H1 (cell line): ENCODE measurements around the gene NRL. TPM values are rescaled to one million over a fixed set of nuclear protein-coding genes. Genes with fewer than 3 reads are reported as not detected.

ENCODE experiments used
- CTCF ChIA-PET: fragments of 300-600 bp; sonication (Branson Sonifier 250); formaldehyde crosslinking; loops from one replicate; lab custom pipeline; 2021; ENCODE audit not compliant: partially characterized antibody; lab: Charles Lee
- POLR2A ChIA-PET: fragments of 300-600 bp; sonication (Branson Sonifier 250); formaldehyde crosslinking; loops from one replicate; lab custom pipeline; 2021; ENCODE audit warnings: inconsistent platforms; ENCODE audit not compliant: partially characterized antibody; lab: Charles Lee
- DNase-seq, 2 experiments: peaks; one replicate each; pipeline versions ENCODE4 v3.0.0 to v3.0.0-alpha.2; 2010 to 2022; ENCODE audit warnings: low spot score in 2 of 2, low read depth in 1 of 2, mixed read lengths in 1 of 2
- FAIRE-seq: peaks from 2 replicates; lab custom pipeline; 2011; peaks lifted over from hg19 to GRCh38; lab: Jason Lieb, UNC
- H2AFZ ChIP-seq: 2 replicates; pipeline ENCODE4 v1.8.1; 2012; ENCODE audit warnings: low read length, inconsistent platforms
- H2AK5ac ChIP-seq: 2 replicates; pipeline ENCODE4 v1.6.1; 2013; ENCODE audit warnings: low read depth, low read length
- H2BK120ac ChIP-seq: replicated peaks from 2 replicates; pipeline ENCODE3; 2013; ENCODE audit warnings: low read depth, low read length, inconsistent platforms
- H2BK12ac ChIP-seq: 2 replicates; pipeline ENCODE4 v1.6.1; 2013; ENCODE audit warnings: low read depth, low read length
- H2BK15ac ChIP-seq: 2 replicates; pipeline ENCODE4 v1.6.1; 2013; ENCODE audit warnings: low read length
- H2BK20ac ChIP-seq: 2 replicates; pipeline ENCODE4 v1.6.1; 2013; ENCODE audit warnings: low read length
- H2BK5ac ChIP-seq: 2 replicates; pipeline ENCODE4 v1.6.1; 2013; ENCODE audit warnings: low read depth, low read length
- H3K14ac ChIP-seq: 2 replicates; pipeline ENCODE4 v1.6.1; 2013; ENCODE audit warnings: inconsistent platforms; ENCODE audit not compliant: insufficient read length
- H3K18ac ChIP-seq: 2 replicates; pipeline ENCODE4 v1.6.1; 2013; ENCODE audit warnings: low read length; ENCODE audit errors: extremely low read depth
- H3K23ac ChIP-seq: 2 replicates; pipeline ENCODE4 v1.6.1; 2013; ENCODE audit warnings: inconsistent platforms; ENCODE audit not compliant: insufficient read length
- H3K23me2 ChIP-seq: 2 replicates; pipeline ENCODE4 v1.6.1; 2013; ENCODE audit warnings: low read depth, low read length
- H3K27ac ChIP-seq: 2 replicates; pipeline ENCODE4 v1.6.1; 2011; ENCODE audit warnings: low read depth, low read length, inconsistent platforms
- H3K27me3 ChIP-seq, 4 experiments: replicated peaks in 1 of 4; 1 replicate in 1 of 4; 2 replicates in 3 of 4; pipeline versions ENCODE4 v1.6.1 to v1.8.1; 2011 to 2013; ENCODE audit warnings: low read length in 3 of 4, mild to moderate bottlenecking in 3 of 4, inconsistent platforms in 2 of 4, mixed read lengths in 2 of 4, moderate library complexity in 1 of 4; ENCODE audit not compliant: control insufficient read depth in 3 of 4, insufficient read depth in 3 of 4; ENCODE audit errors: extremely low read depth in 1 of 4
- H3K36me3 ChIP-seq, 4 experiments: 2 replicates each; pipeline versions ENCODE4 v1.6.1 to v1.8.1; 2011 to 2013; ENCODE audit warnings: mild to moderate bottlenecking in 4 of 4, low read length in 3 of 4, moderate library complexity in 2 of 4, control low read depth in 1 of 4, inconsistent platforms in 1 of 4; ENCODE audit not compliant: insufficient read depth in 4 of 4, control insufficient read depth in 2 of 4
- H3K4ac ChIP-seq: replicated peaks from 2 replicates; pipeline ENCODE3; 2013; ENCODE audit warnings: low read length, low read depth, mixed read lengths, inconsistent platforms; ENCODE audit not compliant: insufficient read length
- H3K4me1 ChIP-seq, 4 experiments: replicated peaks in 1 of 4; 1 replicate in 1 of 4; 2 replicates in 3 of 4; pipeline versions ENCODE4 v1.6.1 to v1.8.1; 2011 to 2013; ENCODE audit warnings: low read length in 3 of 4, inconsistent platforms in 2 of 4, mixed read lengths in 1 of 4; ENCODE audit not compliant: insufficient read depth in 4 of 4, control insufficient read depth in 3 of 4
- H3K4me2 ChIP-seq, 2 experiments: 2 replicates each; pipeline versions ENCODE4 v1.6.1 to v1.8.1; 2011 to 2013; ENCODE audit warnings: low read depth in 2 of 2, low read length in 2 of 2, control low read depth in 1 of 2, inconsistent platforms in 1 of 2, mild to moderate bottlenecking in 1 of 2; ENCODE audit not compliant: insufficient read depth in 1 of 2
- H3K4me3 ChIP-seq, 4 experiments: fragments of 200-600, 300-600 bp in 1 of 4; sonication (generic), shearing (Covaris generic), sonication (Bioruptor Twin) in 1 of 4; 2 replicates each; pipeline versions ENCODE4 v1.5.1 to v1.8.1; 2011 to 2016; ENCODE audit warnings: low read length in 4 of 4, low read depth in 3 of 4, control low read depth in 2 of 4, inconsistent platforms in 2 of 4, mild to moderate bottlenecking in 2 of 4, mixed read lengths in 1 of 4, moderate library complexity in 1 of 4; ENCODE audit not compliant: insufficient read depth in 2 of 4; ENCODE audit errors: extremely low read depth in 1 of 4
- H3K56ac ChIP-seq: replicated peaks from 2 replicates; pipeline ENCODE3; 2013; ENCODE audit warnings: low read depth, mild to moderate bottlenecking, mixed read lengths, low read length, inconsistent platforms; ENCODE audit not compliant: insufficient read length
- H3K79me1 ChIP-seq: 2 replicates; pipeline ENCODE4 v1.6.1; 2013; ENCODE audit warnings: low read depth, low read length, control low read depth
- H3K79me2 ChIP-seq, 2 experiments: 2 replicates each; pipeline versions ENCODE4 v1.6.1 to v1.8.1; 2012 to 2013; ENCODE audit warnings: low read length in 2 of 2, mild to moderate bottlenecking in 2 of 2, inconsistent platforms in 1 of 2; ENCODE audit not compliant: insufficient read depth in 2 of 2, control insufficient read depth in 1 of 2
- H3K9ac ChIP-seq, 4 experiments: replicated peaks in 1 of 4; 1 replicate in 1 of 4; 2 replicates in 3 of 4; pipeline versions ENCODE4 v1.6.1 to v1.8.1; 2011 to 2013; ENCODE audit warnings: low read depth in 3 of 4, low read length in 3 of 4, control low read depth in 2 of 4, mild to moderate bottlenecking in 2 of 4, moderate library complexity in 2 of 4, inconsistent platforms in 1 of 4; ENCODE audit errors: extremely low read depth in 1 of 4
- H3K9me3 ChIP-seq, 2 experiments: 2 replicates each; pipeline versions ENCODE4 v1.6.1 to v1.8.1; 2012 to 2013; ENCODE audit warnings: mild to moderate bottlenecking in 2 of 2, moderate library complexity in 2 of 2, control low read depth in 1 of 2, inconsistent platforms in 1 of 2, low read depth in 1 of 2, low read length in 1 of 2, mixed read lengths in 1 of 2; ENCODE audit not compliant: insufficient read depth in 2 of 2
- H4K20me1 ChIP-seq, 2 experiments: replicated peaks in 1 of 2; 2 replicates each; pipeline versions ENCODE3 to v1.8.1; 2011 to 2013; ENCODE audit warnings: inconsistent platforms in 2 of 2, low read length in 2 of 2, mild to moderate bottlenecking in 1 of 2; ENCODE audit not compliant: insufficient read depth in 2 of 2, control insufficient read depth in 1 of 2
- H4K5ac ChIP-seq: 2 replicates; pipeline ENCODE4 v1.6.1; 2013; ENCODE audit warnings: low read length, low read depth, mixed read lengths, inconsistent platforms; ENCODE audit not compliant: insufficient read length
- H4K8ac ChIP-seq: 2 replicates; pipeline ENCODE4 v1.8.0; 2013; ENCODE audit warnings: mild to moderate bottlenecking, moderate library complexity, low read length, inconsistent platforms; ENCODE audit not compliant: insufficient read depth; ENCODE audit errors: extremely low read depth
- H4K91ac ChIP-seq: replicated peaks from 2 replicates; pipeline ENCODE3; 2013; ENCODE audit warnings: low read length, mixed read lengths, inconsistent platforms; ENCODE audit not compliant: insufficient read length
- ASH2L ChIP-seq: fragments of 200-600, 300-600 bp; sonication (generic); IDR thresholded peaks from one replicate; pipeline ENCODE4 v1.7.1; 2017; ENCODE audit warnings: low read length
- BACH1 ChIP-seq: IDR thresholded peaks from 2 replicates; pipeline ENCODE4 v1.6.1; 2012; ENCODE audit warnings: low read length, improper control_type of control experiment
- JUN ChIP-seq: IDR thresholded peaks from 2 replicates; pipeline ENCODE4 v1.6.1; 2011; ENCODE audit warnings: low read depth, mild to moderate bottlenecking, improper control_type of control experiment, low read length
- JUND ChIP-seq: IDR thresholded peaks from 2 replicates; pipeline ENCODE4 v1.6.1; 2011; ENCODE audit warnings: mild to moderate bottlenecking, improper control_type of control experiment, low read length
- KDM1A ChIP-seq: fragments of 200-600, 300-600 bp; sonication (generic); IDR thresholded peaks from 2 replicates; pipeline ENCODE4 v1.7.1; 2016; ENCODE audit warnings: mild to moderate bottlenecking, low read length, borderline replicate concordance
- TAF1 ChIP-seq: IDR thresholded peaks from 2 replicates; pipeline ENCODE4 v1.6.1; 2011; ENCODE audit warnings: mild to moderate bottlenecking, low read depth, low read length
- TAF7 ChIP-seq: optimal IDR thresholded peaks from 2 replicates; pipeline ENCODE3; 2011; ENCODE audit warnings: low read depth, mild to moderate bottlenecking, inconsistent platforms, low read length, moderate library complexity, borderline replicate concordance
- ZNF274 ChIP-seq: IDR thresholded peaks from 2 replicates; pipeline ENCODE4 v1.7.0; 2012; ENCODE audit warnings: low read length, borderline replicate concordance; ENCODE audit errors: extremely low read depth
- WGBS, 2 experiments: shearing (Covaris generic) in 1 of 2; methylation state at CpG; one replicate each; pipeline versions ENCODE4 v1.1.6 to v1.1.7; 2013 to 2015; ENCODE audit warnings: low lambda C conversion rate in 2 of 2, mixed read lengths in 2 of 2, inconsistent platforms in 1 of 2, low coverage in 1 of 2, missing lambda C conversion rate in 1 of 2; ENCODE audit not compliant: insufficient replicate concordance in 2 of 2, insufficient coverage in 1 of 2, insufficient read length in 1 of 2; ENCODE audit errors: extremely low coverage in 1 of 2, missing lambda C conversion rate in 1 of 2; 5-methylcytosine and 5-hydroxymethylcytosine counted together
- polyA plus RNA-seq, 7 experiments: library from polyadenylated mRNA; depleted of rRNA in 3 of 7; stranded (reverse) in 5 of 7; unstranded in 2 of 7; fragments of >200 nt in 5 of 7; fragments of 200-250 nt in 2 of 7; gene quantifications; 1 replicate in 5 of 7; 2 replicates in 1 of 7; 4 replicates in 1 of 7; pipeline versions ENCODE4 v1.2.1 to v1.2.3, GENCODE V29; 2011 to 2013; ENCODE audit warnings: missing spikeins in 2 of 7, mixed read lengths in 2 of 7
- total RNA-seq: library from RNA; stranded (reverse); fragmentation: NEBNext Ultra II Directional; extraction: Animal tissue kit (Norgen Biotek cat#: 25700); gene quantifications from 2 replicates; pipeline ENCODE4 v1.2.1, GENCODE V29; 2021
- TF ChIP-seq, protein P1 (sequence below): IDR thresholded peaks from 2 replicates; pipeline ENCODE4 v1.6.1; 2012; ENCODE audit warnings: inconsistent platforms
- TF ChIP-seq, protein P2 (sequence below): IDR thresholded peaks from 2 replicates; pipeline ENCODE4 v1.6.1; 2011; ENCODE audit warnings: low read length, improper control_type of control experiment

Gene NRL
- total and polyA plus RNA-seq, 2 of the 8 experiments (the other 6 are each of a cell fraction or from before 2014, with no cell fraction given): 1.1 to 2.2 TPM

DNA sequence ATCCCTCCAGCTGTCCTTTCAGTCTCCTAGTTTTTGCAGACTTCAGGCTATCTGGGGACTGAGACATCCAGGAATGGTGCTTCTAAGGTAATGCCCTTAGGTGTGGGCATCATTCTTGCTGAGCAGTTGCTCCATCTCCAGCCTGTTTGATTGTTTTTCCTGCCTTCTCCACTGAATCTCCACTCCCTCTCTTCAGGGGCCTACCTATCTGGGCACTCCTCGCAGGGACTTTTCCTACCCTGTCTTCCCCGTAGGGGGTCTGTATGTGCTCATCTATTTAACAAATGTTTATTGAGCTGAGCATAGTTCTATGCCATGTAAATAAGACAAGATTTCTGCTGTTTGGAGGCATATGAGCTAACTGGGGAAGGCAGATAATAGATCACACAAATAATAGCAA lies 18.2 kb upstream of the NRL start:
- H3K4me2 ChIP-seq: no peak overlapping the region
- DNase-seq: no peak
- H4K20me1 ChIP-seq: no peaks in the 10 kb centered on the region
- no peak overlapping the region for H2BK20ac ChIP-seq
- no peak overlapping the region for H3K18ac ChIP-seq
- TF ChIP-seq, protein P1, sequence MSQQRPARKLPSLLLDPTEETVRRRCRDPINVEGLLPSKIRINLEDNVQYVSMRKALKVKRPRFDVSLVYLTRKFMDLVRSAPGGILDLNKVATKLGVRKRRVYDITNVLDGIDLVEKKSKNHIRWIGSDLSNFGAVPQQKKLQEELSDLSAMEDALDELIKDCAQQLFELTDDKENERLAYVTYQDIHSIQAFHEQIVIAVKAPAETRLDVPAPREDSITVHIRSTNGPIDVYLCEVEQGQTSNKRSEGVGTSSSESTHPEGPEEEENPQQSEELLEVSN: no peak
- no peak for TF ChIP-seq ZNF274
- no peak for TF ChIP-seq BACH1
- no peak for TF ChIP-seq JUND
- TF ChIP-seq TAF7: no peak
- TF ChIP-seq, protein P2, sequence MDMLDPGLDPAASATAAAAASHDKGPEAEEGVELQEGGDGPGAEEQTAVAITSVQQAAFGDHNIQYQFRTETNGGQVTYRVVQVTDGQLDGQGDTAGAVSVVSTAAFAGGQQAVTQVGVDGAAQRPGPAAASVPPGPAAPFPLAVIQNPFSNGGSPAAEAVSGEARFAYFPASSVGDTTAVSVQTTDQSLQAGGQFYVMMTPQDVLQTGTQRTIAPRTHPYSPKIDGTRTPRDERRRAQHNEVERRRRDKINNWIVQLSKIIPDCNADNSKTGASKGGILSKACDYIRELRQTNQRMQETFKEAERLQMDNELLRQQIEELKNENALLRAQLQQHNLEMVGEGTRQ: no peak
- no peak for TF ChIP-seq KDM1A
- no peak for TF ChIP-seq JUN
- no peak for TF ChIP-seq TAF1
- TF ChIP-seq ASH2L: no peak
- no peak overlapping the region for H2BK15ac ChIP-seq
- H3K9ac ChIP-seq: no peak overlapping the region
- no peak overlapping the region for H4K8ac ChIP-seq
- H4K91ac ChIP-seq: no peak overlapping the region
- no peak overlapping the region for H3K14ac ChIP-seq
- peaks cover 0 to 10% (median 5%) of the 10 kb centered on the region in 4 experiments; a peak in 4 of 7 replicates for H3K4me1 ChIP-seq
- H2BK12ac ChIP-seq: no peak overlapping the region
- H3K56ac ChIP-seq: no peak overlapping the region
- no peak overlapping the region for H3K4me3 ChIP-seq
- no peak overlapping the region for H2BK5ac ChIP-seq
- H3K27ac ChIP-seq: no peak overlapping the region
- POLR2A ChIA-PET: interaction anchor here (1.0 to 11.1 kb wide), 8 partner anchors 8 to 81 kb away, joined by 3 to 100 read pairs (median 6); partner anchors contain the start of genes DCAF11, EMC9, NRL and RNF31
- no peak overlapping the region for H2AFZ ChIP-seq
- H3K4ac ChIP-seq: no peak overlapping the region
- H3K79me1 ChIP-seq: no peaks in the 10 kb centered on the region
- no peaks in the 10 kb centered on the region for H3K79me2 ChIP-seq
- peaks cover 0 to 8% (median 2%) of the 10 kb centered on the region in 4 experiments; a peak in 3 of 8 replicates for H3K36me3 ChIP-seq
- no peak overlapping the region for H4K5ac ChIP-seq
- WGBS, 2 experiments: 90% methylated on average over 2 of the region's 2 CpGs; no CpG with 5 or more reads in 1 of the 2 experiments
- H3K27me3 ChIP-seq: no peaks in the 10 kb centered on the region
- no peaks in the 10 kb centered on the region for H3K9me3 ChIP-seq
- no peak for FAIRE-seq
- H2BK120ac ChIP-seq: no peak overlapping the region
- H3K23ac ChIP-seq: no peak overlapping the region
- CTCF ChIA-PET: interaction anchor here (0.7 kb wide), 1 partner anchor 25 kb away, joined by 4 read pairs; no protein-coding TSS in a partner anchor
- H2AK5ac ChIP-seq: no peak overlapping the region
- peaks cover 5% of the 10 kb centered on the region; the same call in 1 of the 2 replicates for H3K23me2 ChIP-seq
